Measurements from ENCODE around the gene SATB2. TPM values are rescaled to one million over a fixed set of nuclear protein-coding genes. Genes with fewer than 3 reads are reported as not detected.

SATB2 gene
- total RNA-seq, 1 donor from 2014 or later, result 7.4 TPM

DNA sequence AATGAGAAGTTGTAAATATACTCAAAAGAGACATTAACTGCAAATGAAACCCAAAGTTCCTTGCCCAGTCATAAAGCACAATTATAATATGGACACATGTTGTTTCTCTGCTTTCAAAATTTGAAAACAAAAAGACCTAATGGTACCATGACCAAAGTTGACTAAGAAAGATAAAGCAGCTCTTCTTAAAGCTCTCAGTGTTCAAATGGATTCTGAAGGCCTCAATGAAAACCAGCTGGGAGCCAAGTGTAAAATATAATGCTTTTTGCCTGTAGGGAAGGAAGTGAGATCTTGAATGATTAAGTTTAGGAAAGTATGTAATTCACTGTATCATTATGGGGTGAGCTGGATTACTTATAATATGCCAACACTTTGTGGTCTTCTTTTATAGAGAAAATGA is 178.6 kb downstream of the SATB2 start:
- H3K27ac ChIP-seq, result no peak overlapping the region
- no peak for DNase-seq (ENCODE audit: extremely low spot score in 2 of 2)
- no peaks in the 10 kb centered on the region for H3K27me3 ChIP-seq
- TF ChIP-seq POLR2A (IDR thresholded peaks at IDR 0.05) (no peak), POLR2AphosphoS5 (IDR thresholded peaks at IDR 0.05; ENCODE audit: insufficient read depth in 1 of 2, low read depth in 1 of 2) (no peak)
- TF ChIP-seq, protein P1, sequence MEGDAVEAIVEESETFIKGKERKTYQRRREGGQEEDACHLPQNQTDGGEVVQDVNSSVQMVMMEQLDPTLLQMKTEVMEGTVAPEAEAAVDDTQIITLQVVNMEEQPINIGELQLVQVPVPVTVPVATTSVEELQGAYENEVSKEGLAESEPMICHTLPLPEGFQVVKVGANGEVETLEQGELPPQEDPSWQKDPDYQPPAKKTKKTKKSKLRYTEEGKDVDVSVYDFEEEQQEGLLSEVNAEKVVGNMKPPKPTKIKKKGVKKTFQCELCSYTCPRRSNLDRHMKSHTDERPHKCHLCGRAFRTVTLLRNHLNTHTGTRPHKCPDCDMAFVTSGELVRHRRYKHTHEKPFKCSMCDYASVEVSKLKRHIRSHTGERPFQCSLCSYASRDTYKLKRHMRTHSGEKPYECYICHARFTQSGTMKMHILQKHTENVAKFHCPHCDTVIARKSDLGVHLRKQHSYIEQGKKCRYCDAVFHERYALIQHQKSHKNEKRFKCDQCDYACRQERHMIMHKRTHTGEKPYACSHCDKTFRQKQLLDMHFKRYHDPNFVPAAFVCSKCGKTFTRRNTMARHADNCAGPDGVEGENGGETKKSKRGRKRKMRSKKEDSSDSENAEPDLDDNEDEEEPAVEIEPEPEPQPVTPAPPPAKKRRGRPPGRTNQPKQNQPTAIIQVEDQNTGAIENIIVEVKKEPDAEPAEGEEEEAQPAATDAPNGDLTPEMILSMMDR (IDR thresholded peaks at IDR 0.05), result no peak
- no peaks in the 10 kb centered on the region for H3K36me3 ChIP-seq
- H3K9me3 ChIP-seq, result no peaks in the 10 kb centered on the region
- no peaks in the 10 kb centered on the region for H3K4me1 ChIP-seq
- H3K4me3 ChIP-seq, result no peak overlapping the region
- intact Hi-C loops (cut with DNase I), result no loop called here

DNA sequence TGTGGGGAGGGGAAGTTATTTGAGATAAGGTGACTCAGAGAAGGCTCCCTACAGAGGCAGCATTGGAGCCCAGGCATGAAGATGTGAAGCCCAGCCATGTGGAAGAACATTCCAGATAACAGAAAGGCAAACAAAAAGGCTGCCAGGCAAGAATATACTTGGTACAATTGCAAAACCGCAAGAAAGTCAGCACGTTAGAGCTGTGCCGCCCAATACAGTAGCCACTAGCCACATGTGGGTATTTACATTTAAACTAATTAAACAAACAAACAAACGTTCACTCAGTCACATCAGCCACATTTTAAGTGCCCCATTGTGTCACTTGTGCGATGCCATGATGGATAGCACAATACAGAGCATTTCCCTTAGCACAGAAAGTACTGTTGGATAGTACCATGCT is 179.6 kb downstream of the SATB2 start:
- Histone ChIP-seq H3K4me3 (no peak overlapping the region), H3K36me3 (no peaks in the 10 kb centered on the region), H3K27me3 (no peaks in the 10 kb centered on the region), H3K4me1 (no peaks in the 10 kb centered on the region), H3K27ac (no peak overlapping the region), H3K9me3 (no peaks in the 10 kb centered on the region)
- DNase-seq (ENCODE audit: extremely low spot score in 2 of 2), result no peak
- TF ChIP-seq, protein P1 (IDR thresholded peaks at IDR 0.05), result no peak
- TF ChIP-seq POLR2A (IDR thresholded peaks at IDR 0.05) (no peak), POLR2AphosphoS5 (IDR thresholded peaks at IDR 0.05; ENCODE audit: insufficient read depth in 1 of 2, low read depth in 1 of 2) (no peak)
- intact Hi-C loops (cut with DNase I), result no loop called here

DNA sequence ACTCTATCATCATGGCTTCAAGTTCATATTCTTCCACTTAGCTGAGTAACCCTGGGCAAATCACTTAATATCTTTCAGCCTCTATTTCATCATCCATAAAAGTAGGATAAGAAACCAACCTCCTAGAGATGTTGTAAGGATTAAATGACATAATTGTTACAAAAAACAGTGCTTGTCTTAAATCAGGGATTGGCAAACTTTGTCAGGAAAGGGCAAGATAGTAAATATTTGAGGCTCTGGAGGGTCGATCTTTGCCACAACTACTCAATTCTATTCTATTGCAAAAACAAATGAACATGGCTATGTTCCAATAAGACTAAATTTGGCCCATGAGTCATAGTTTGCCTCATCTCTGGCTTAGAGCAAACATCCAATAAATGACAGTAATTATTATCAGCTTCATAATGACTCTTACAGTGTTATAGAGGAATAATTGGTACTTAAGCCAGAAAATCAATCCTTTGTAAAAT is 184.7 kb downstream of the SATB2 start:
- Histone ChIP-seq H3K9me3 (no peaks in the 10 kb centered on the region), H3K4me1 (no peaks in the 10 kb centered on the region), H3K4me3 (no peak overlapping the region), H3K27ac (no peak overlapping the region), H3K27me3 (no peaks in the 10 kb centered on the region), H3K36me3 (no peaks in the 10 kb centered on the region)
- no peak for DNase-seq (ENCODE audit: extremely low spot score in 2 of 2)
- intact Hi-C loops (cut with DNase I), result no loop called here
- TF ChIP-seq POLR2AphosphoS5 (IDR thresholded peaks at IDR 0.05; ENCODE audit: insufficient read depth in 1 of 2, low read depth in 1 of 2), result no peak
- no peak for TF ChIP-seq POLR2A (IDR thresholded peaks at IDR 0.05)
- TF ChIP-seq, protein P1 (IDR thresholded peaks at IDR 0.05), result no peak

DNA sequence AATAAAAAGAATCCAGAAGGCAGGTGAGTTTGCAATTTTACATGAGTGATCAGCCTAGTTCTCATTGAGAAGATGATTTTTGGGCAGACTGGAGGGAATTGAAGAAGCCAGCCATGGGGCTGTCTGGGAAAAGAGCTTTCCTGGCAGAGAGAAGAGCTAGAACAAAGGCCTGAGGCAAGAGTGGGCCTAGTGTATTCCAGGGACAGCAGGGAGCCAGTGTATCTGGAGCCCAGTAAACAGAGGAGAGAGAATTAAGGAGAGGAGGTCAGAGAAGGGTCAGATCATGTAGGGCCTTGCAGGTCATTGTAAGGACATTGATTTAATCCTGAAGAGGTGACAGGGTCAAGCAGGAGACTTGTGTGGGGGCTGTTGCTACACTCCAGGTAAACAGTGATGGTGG is 195.8 kb downstream of the SATB2 start:
- DNase-seq (ENCODE audit: extremely low spot score in 2 of 2), result no peak
- Histone ChIP-seq H3K4me1 (no peaks in the 10 kb centered on the region), H3K36me3 (no peaks in the 10 kb centered on the region), H3K9me3 (no peaks in the 10 kb centered on the region), H3K27ac (no peak overlapping the region), H3K4me3 (no peak overlapping the region), H3K27me3 (no peaks in the 10 kb centered on the region)
- TF ChIP-seq POLR2A (IDR thresholded peaks at IDR 0.05) (no peak), POLR2AphosphoS5 (IDR thresholded peaks at IDR 0.05; ENCODE audit: insufficient read depth in 1 of 2, low read depth in 1 of 2) (no peak)
- TF ChIP-seq, protein P1 (IDR thresholded peaks at IDR 0.05), result no peak
- intact Hi-C loops (cut with DNase I), result no loop called here

DNA sequence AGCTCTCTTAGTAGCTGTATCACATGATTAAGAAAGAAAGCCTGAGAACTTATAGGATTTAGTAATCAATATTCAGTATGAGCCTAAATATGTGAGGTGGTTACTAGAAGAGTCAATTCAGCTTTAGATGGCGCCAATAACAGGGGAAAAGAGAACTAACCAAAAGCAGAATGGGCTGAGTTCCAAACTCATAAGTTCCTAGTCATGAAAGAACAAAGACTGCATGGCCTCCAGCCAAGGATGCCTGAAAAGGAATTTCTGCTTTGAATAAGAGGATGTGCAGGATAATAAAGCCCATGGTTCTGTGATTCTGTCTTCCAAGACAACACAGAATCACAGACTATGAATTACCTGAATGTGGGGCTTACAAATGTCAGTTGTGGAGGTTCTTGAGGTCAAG is 196.5 kb downstream of the SATB2 start:
- intact Hi-C loops (cut with DNase I), result no loop called here
- TF ChIP-seq, protein P1 (IDR thresholded peaks at IDR 0.05), result no peak
- TF ChIP-seq POLR2A (IDR thresholded peaks at IDR 0.05) (no peak), POLR2AphosphoS5 (IDR thresholded peaks at IDR 0.05; ENCODE audit: insufficient read depth in 1 of 2, low read depth in 1 of 2) (no peak)
- H3K27ac ChIP-seq, result no peak overlapping the region
- H3K4me1 ChIP-seq, result no peaks in the 10 kb centered on the region
- no peaks in the 10 kb centered on the region for H3K27me3 ChIP-seq
- DNase-seq (ENCODE audit: extremely low spot score in 2 of 2), result no peak
- no peak overlapping the region for H3K4me3 ChIP-seq
- H3K36me3 ChIP-seq, result no peaks in the 10 kb centered on the region
- H3K9me3 ChIP-seq, result no peaks in the 10 kb centered on the region
